SW 1271 (cell line): ENCODE measurements around the gene RIN3.

Experiments
- DNase-seq, 2 experiments: peaks; one replicate each; lab custom pipeline; 2025; lab: John Stamatoyannopoulos, UW

RIN3 gene

DNA sequence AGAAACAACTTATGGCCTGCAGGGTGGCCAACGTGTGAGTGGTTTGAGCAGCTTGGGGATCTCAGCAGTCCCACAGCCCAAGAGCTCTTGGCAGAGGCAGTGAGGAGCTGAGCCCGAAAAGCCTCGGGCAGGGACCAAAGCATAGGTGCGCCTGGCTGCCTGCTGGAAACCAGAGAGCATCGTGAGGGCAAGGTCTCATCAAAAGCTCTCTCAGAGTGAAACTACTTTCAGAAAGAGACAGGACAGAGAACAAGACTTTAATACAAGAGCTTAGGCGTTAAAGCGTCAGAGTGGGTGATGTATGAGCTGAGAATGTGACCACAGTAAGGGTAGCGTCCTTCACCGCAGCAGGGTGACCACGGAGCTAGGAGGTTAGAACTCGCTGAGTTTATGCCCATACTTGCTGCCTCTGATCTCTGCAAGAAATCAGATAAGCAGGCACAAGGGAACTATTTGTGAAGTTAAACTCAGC, 204.0 kb downstream of the RIN3 start:
- no peak for DNase-seq

DNA sequence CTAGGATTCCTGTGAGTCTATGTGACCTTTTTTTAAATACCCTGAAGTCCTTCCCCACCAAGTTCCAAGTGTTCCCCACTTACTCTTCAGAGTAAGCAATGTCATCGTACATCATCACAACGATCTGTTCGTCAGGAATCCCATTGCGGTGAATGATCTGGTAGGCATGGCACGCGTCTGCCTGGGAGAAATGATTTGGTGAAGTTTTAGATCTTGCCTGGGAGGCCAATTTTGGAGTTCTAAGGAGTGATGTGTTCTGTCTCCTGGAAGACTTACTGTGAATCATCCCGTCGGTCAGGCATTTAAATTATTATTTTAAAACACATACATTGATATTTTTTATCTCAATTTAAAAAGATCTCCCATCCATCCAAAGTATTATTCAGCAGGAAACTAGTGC, 205.1 kb downstream of the RIN3 start:
- no peak for DNase-seq

DNA sequence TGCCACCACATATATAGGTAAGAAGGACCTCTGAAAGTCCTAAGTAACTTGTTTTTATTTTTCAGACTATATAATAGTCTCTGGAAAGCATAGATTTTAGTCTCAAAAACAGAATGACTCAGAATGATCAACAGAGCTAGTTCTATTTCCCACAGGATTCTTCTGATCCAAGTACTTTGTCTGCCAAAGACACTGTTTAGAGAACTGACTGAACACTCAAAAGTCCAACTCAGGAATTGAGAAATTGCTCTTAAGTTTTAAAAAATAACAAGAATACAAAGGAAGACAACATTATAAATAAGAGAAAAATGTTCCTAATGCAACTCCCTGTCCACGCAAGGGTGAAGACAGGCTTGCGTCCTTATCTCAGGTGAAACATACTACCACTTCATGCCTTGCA, 205.8 kb downstream of the RIN3 start:
- no peak for DNase-seq

DNA sequence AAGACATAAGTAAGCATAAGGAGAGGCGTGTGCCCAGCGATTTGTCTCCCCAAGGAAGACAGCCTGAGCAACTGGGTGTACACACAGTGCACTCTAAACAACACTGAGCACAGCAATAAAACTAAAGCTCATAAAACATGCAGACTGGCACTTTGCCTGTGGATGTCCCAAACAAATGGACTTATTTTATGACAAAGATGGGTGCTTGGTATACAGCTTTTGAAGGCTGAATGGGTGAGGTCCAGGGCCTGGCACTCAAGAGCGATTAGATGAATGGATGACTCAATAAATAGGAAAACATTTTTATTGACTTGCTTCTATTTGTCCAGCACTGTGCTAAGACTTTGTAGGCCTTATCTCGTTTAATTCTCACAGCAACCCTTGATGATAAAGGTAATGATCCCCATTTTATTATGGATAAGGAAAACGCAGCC, 206.3 kb downstream of the RIN3 start:
- no peak for DNase-seq

DNA sequence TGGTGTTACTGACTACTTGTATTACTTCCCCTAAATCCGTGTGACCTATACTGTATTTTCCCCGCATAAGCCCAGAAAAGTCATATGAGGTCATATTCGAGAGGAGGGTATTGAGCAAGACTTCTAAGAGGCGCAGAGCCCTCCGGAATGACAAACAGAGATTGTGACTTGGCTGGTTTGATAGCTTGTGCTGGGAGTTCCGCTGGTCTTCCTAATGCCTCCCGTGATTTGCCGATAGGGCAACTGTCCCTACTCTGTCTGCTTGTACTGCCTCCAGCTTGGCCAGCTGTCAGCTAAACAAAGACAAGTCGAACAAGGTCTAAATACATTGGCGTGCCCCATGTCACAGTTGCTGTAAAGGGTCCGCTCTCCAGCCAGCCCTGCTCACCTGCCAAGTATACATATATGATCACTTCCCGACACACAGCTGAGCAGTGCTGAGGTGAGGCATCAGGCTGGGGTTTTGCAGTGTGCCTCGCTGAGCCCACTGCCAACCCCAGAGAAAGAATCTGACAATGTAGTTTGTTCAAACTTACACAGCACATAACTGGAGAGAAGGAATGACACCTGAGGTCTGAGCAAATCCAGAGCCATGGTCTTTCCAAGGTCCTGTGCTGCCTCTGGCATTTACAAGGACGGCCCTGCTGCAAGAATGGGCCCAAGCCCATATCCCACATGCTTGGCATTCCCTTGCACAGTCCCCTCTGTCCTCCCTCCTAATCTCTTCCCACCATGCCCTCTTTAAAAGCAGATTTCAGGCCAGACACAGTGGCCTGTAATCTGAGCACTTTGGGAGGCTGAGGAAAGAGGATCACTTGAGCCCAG, 211.1 kb downstream of the RIN3 start:
- DNase-seq, result no peak

DNA sequence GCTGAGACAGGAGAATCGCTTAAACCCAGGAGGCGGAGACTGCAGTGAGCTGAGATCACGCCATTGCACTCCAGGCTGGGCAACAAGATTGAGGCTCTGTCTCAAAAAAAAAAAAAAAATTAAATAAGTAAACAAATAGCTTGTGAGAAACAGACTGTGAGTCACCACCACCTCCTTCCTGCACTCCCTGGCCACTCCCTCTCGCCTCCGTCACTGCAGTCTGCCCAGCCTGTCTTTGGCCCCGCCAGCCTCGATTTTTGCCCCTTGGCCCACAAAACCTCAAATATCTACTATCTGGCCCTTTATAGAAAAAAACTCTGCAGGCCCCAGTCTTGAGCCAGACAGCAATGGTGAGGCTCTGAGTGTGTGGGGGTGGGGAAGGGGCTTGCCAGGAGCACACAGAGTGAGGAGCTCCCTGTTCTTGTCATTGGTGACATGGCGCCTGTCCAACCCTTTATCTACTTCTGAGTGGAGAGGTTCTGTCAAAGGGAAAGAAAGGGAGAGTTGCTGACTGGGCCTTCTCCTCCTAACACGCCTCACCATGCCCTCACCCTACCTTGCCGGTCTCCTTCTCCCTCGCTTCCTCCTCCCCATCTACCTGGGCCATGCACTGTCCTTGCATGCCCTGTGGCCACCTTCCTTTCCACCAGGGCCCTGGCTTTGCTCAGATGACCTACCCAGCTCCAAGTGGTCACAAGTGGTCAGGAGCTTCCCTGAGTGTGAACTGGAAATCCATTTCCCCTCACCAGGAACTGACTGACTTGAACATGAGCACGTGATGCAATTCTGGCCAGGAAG, 212.8 kb downstream of the RIN3 start:
- peak in 1 of 2 experiments; percentile 50 for DNase-seq

DNA sequence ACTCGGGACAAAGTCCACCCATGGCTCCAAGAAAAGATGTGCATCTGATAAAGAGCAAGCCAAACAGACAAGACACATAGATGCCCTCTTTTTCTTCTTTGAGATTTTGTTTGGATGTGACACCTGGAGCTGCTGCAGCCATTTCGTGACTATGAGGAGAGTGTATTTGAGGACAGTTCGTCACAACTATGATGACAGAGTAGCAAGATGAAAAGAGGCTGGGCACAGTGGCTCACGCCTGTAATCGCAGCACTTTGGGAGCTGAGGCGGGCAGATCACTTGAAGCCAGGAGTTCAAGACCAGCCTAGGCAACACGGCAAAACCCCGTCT, 213.3 kb downstream of the RIN3 start:
- no peak for DNase-seq

DNA sequence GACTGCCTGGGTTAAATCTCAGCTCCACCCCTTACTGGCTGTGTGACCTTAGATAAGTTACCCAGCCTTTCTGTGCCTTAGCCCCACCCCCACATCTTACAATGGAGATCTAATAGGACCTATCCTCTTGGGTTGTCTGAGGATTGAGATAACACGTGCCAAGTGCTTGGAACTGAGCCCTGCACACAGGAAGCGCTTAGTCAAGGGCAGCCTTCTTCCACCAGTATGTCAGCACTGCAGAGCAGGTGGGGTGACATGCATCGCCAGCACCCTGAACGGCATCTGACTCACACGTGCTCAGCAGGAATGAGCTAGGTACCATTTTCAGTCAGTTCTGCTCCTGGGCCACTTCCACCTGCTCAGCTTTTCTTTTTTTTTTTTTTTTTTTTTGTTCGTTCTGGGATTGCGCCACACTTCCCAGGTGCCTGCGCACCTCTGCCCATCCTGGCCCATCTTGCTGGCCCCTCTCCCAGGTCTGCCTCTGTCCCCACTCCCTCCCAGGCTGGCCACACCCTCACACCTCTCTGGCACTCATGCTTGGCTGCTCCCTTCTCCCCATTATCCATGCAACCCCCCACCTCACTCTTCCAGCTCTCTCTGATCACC, 215.3 kb downstream of the RIN3 start:
- DNase-seq, result no peak

DNA sequence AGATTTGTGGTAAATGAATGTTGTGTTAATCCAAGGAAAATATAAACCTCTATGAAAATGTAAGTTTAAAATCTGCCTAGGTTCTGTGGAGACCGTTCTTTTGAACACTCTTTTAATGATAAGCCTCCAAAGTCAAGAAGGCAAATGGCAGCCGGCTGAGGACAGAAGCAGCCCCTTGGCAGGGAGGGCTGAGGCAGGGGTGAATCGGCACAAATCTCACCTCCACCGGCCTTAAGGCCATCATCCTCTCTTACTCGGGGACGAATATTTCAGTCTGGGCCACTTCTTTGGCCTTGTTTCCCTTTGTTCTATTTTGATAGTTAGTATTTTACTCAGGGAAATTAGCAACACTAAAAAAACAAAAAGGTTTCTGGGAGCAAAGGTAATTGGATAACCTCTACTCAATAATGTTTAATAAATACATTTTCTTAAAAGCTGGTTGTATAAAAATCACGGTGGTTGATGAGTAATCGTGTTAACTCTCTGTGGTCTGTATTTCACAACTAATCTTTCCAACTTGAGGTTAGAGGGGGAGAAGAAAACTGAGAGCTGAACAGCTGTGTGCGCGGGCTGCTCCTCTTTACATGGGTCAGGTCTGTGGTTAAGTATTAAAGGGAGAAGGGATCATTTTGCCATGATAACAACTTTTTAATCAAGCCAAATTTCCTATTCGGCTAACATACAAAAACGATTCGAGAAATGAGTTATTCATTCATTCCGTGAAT, 216.2 kb downstream of the RIN3 start:
- no peak for DNase-seq

DNA sequence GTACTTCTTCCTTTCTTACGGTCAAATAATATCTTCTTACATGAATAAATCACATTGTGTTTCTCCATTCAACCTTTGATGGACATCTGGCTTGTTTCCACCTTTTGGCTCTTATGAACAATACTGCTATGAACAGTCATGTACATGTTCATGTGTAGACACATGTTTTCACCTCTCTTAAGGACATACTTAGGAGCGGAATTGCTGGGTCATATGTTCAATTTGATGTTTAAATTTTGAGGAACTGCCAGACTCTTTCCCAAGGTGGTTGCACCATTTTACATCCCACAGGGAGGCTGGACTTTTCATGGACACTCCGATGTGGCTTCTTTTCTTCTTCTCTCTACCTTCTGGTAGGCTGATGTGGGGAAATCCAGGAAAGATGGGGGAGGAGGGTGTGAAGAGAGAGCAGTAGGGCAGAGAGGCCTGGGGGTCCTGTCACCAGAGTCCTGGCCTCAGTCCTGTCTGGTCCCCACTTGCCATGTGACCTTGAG, 218.1 kb downstream of the RIN3 start:
- no peak for DNase-seq

DNA sequence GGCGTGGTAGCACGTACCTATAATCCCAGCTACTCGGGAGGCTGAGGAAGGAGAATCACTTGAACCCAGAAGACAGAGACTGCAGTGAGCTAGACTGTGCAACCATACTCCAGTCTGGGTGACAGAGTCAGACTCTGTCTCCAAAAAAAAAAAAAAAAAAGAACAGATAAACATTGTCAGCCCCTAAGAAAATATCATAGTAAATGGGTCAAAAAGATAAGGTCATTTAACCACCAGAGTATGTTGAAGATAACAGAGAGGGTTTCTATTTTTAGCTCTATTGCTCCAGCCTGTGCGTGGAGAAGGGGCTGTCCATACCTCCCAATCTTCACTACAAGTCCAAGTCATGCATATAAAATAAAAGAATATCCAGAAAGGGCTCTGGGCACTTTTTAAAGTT, 219.4 kb downstream of the RIN3 start:
- DNase-seq, result no peak

DNA sequence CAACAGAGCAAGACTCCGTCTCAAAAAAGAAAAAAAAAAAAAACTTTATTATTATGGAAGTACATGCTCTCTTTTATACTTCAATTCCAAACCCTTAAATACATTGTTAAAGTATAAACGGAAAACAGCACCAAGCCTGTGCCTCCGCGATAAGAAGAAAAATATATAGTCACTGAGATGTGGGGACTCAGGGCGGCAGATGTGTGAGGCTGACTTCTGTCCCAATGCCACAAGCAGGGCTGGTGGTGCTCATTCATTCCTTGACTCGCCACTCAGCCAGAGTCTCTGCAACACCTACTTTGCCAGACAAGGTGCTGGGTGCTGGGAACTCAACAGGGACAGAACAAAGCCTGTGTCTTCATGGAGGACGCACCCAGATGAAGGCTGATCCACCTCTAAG, 221.0 kb downstream of the RIN3 start:
- DNase-seq, result no peak

DNA sequence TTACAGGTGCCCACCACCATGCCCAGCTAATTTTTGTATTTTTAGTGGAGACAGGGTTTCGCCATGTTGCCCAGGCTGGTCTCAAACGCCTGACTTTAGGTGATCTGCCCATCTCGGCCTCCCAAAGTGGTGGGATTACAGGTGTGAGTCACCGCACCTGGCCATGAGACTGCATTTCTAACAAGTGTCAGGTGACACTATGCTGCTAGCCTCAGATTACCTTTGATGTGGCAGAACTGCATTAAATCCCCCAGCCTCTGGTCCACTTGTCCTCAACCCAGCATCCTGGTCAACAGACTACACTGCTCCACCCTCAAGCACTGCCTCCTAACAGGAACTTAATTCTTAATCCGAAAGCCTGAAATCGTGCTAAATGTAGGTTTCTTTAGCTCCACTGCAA, 221.8 kb downstream of the RIN3 start:
- DNase-seq, result no peak

DNA sequence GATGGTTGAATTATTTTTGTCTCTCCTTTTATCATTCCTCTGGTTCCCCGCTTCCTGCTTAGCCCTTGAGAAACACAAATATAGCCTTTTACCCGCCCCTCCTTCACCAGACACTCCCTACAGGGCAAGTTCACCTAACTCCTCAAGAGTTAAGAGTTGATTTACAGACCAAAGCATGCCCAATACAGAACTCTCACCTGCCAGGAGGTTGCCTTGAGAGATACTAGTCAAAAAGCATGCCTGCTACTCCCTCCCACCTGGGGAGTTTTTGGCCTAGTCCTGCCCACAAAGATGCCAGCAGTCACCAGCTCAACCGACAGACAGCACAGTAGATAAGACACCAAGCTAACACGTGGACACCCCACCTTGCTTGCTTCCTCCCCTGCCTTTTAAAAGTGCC, 223.6 kb downstream of the RIN3 start:
- DNase-seq, result no peak

DNA sequence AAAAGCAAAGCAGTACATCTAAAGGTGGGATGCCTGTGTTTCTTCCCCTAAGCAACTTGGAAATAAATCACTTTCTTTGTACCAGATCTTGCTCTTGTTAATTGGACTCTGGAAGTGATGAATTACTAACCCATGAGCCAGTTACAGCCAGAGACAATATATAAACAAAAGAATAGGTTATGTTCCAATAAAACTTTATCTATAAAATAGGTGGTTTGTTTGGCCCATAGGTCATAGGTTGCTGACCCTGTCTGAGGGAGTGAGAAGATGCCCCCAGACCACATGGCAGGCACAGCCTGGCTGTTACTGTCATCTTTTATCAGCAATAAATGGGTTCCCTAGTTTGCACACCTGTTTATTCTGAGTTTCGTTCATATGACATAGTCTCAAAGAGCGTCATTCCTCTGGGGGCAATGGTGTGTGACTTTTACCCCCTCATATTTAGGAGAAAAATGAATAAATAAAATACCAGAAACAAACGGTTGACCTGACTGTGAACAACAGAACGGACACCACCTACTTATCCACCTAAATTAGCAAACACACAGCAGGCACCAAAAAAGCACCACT, 224.1 kb downstream of the RIN3 start:
- DNase-seq, result no peak
